ENCODE results near the gene MLLT10.

The MLLT10 gene

DNA sequence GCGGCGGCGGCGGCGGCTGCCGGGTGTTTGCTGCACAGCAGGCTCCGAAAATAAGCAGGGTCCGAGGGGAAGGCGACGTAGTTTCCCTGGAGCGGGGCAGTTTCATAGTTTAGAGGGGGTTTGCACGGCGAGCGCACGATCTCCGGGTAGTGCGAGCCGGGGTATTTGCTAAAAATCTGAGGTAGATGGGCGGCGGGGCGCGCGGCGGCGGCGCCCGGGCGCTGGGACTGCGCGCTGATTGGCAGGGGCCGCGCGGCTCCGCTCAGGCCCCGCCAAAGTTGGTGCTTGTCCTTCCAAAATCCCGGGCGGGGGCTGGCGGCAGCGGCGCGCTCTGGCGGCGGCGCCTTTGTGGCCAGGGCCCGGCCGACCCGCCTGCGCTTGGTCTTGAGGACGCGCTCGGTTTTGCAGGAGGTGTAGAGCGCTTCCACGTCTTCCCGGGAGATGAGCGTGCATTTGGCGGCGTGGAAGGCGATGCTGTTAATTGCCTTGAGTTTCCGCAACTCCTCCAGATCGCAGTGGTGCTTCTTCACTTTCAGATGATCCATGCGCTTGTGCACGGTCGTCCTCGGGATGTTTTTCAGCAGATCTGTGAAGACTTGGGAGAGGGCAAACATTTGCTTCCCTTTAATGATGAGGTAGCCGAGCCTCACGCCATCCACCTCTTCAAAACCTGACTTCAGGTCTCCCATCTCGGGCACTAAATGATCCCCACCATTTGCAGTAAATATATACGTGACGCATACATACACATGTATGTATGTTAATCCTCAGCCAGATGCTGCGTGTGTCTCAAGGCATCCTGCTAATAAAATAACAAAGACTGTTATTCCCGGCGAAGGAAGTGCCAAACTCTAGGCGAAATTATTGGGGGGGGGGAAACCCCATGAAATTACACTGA lies 16.6 kb upstream of the MLLT10 start:
- DNase-seq: peak; percentile 71

DNA sequence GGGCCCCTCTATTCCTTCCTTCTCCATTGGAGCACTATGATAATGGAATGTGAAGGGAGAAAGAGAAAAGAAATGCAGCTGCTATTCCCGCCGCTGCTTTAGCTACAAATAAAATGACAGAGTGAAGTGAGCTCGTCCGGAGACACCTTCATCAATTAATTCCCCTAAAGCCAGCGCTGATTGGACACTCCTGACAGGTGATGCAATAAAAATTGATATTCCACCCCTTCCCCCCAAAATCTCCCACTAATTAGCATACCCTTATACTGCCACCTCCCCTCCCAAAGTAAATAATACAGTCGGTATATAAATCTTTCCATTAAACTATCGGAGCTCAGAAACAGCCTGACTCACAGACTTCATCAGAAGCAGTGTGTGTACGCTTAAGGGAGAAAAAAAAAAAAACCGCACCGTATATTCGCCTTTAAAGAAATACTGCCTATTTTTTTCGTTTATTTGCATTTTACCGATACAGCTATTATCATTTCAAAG lies 15.8 kb upstream of the MLLT10 start:
- peak; percentile 61 for DNase-seq

DNA sequence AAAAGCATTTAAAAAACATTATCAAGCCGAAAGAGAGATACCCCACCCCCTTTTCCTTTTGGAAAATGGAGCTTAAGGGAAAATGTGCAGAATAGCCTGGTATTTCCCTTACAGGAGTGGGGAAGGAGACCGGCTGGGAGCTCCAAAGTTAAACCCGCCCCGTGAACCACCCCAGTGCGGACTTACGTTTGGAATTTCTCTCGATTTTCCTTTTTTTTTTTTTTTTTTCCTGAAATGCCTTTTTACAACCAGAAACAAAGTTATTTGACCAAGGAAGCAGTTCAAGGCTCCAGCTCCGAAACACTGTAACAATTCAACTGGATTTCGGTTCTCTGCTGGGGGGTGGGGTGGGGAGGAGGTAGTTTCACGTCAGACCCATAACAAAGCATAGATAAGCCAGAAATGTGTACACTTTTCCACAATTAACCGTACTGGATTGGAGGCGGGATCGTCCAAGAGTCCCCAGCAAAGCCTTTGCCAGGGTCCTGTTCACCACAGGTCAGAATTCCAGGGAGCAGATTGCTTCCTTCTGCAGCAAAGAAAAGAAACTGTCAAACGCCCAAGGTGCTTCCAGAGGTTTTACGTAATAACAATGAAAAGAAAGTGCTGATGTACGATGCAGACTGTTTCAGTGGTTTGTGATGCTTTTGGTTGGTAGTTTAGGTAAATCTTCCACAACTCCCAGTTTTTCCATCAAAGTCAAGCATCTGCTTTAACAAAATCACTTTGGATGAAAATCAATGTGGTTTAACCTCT lies 15.2 kb upstream of the MLLT10 start:
- peak; percentile 58 for DNase-seq

DNA sequence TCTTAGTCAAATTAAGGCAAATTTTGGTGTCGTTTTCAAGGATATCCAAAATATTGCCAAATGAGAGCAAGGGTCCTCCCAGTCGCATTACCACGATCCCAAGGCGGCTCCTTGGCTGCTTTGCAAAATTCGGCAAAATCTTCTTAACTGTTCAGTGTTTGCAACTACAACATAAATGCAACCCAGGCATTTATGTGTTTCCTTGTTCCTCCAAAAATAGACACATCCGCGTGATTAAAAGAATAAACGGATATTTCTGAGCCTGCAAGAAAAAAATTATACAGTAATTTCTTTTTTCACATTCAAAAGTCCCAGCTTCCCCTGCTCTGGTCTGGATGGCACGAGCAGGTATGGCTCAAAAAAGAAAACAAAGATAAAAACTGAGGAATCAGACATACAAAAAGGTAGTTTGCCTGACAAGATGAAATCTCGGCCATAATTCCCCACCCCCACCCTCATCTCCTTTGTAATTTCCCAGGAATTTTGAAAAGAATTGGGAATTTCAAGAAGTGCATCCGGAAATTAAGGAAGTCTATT lies 14.6 kb upstream of the MLLT10 start:
- no peak for DNase-seq

DNA sequence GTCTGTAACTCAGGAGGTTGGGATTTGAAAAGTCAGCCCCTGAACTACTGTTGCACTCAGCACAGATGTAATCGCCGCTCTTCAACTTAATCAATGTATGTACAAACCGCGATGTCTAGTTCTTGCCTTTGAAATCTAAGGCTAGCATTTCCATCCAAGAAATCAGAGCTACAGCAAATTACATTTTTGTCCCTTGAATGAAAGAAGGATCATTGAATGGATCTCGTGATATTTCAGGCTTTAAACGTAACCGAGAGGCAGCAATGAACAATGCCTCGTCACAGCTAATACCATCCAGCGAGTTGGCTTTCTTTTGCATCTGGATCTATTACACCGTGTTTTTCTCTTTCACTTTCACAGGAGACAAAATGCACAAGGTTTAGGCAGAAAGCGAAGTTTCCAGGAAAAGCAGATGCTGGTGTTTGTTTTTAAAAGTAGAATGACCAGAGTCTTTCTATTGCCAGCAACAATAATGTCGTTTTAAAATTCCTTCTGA lies 14.0 kb upstream of the MLLT10 start:
- DNase-seq: peak; percentile 79

DNA sequence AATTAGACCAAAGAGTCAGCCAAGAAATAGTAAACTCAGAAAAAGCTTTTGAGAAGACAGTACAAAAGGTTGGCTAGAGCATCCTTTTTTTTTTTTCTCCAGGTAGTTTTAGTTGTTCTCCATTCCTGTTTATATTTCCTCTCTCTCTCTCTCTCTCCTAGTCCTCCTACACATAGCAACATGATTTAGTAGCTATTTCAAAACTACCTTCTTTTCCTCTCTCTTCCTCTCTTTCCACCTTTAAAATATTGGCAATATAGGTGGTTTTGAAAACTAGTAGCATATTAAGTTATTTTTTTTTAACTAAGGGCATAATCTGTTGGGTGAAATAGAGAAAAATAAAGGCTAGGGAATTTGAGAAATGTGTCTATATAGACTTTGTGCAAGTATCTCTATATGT lies 13.5 kb upstream of the MLLT10 start:
- DNase-seq: no peak

DNA sequence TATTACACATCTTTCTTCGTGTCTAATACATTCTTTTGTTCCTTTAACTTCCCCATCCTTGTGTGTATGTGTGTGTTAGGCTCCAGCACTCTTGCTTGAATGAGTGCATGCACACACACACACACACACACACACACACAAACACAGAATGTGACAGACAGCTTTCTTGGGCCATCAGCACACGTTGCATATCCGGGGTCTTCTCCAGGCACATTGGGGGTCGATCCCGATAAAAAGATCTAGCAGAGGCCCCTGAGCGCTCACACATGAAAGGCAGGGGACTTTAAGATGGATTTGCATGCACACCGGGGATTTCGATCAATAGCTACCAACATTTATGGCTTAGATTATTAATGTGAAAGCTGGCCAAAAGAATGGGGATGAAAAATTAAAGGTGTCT lies 13.1 kb upstream of the MLLT10 start:
- DNase-seq: no peak

DNA sequence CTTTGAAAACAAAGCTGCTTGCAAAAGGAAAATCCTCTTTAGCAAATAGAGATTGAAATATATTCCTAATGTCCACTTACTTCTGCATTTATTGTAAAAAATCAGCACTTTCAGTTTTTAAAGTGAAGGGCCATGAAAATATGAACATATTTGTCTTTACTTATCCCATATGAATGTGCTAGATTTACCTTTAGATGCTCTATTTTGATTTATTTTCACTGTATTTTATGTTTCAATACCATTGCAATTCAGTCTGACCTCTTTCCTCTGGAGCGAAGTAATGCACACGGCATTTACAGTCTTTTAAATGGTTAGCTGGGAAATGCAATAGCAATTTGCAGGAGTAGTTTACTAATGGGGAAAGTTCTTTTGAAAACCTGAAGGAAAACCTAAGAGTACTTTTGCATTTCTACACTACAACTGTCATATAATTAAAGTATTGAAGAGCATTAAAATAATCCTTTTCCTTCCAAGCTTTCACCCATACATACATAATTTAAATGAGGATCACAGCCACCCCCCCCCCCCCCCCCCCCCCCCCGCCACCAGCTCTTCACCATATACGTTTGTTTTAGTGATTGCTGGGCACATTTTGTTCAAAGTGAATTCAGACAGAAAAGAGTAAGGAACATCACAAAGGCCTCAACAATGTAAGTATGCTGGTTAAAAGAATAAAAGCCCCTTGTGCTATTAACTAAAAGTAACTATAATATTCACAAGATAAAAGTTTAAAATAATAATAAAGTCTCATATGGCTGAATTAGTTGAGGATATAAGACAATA lies 12.1 kb upstream of the MLLT10 start:
- DNase-seq: no peak

DNA sequence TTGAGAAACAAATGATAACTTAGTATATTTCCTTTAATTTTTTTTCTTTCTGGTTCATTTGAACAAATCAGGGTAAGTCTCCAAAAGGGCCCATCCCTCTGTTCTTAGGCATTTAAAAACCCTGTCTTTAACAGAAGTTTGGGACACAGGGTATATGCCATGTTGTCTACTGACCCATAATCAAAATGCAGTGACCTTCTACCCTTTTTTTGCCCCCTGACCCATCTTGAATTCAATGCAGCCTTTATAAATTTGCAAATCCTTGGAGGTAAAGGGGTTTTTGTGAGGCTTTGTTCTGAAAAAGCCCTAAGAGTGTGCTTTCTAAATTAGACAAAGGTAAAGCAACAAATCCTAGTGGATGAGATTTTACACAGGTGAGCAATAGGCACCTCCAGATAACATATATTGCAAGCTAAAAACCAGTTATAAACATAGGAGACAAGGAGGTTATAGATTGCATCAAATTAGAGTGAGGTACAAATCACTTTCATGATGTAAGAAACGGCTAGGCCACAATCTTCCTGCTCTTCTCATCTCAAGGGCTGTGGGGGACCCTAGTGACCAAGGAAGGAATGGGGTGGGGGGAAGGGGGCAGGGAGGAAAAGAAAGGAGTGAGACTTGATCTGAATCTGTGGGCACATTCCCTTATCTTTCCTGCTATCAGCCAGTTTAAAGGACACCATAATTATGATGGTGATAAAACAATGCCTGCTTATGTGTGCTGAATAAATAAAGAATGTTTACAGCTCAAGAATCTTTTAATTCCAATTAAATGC lies 11.2 kb upstream of the MLLT10 start:
- DNase-seq: no peak

DNA sequence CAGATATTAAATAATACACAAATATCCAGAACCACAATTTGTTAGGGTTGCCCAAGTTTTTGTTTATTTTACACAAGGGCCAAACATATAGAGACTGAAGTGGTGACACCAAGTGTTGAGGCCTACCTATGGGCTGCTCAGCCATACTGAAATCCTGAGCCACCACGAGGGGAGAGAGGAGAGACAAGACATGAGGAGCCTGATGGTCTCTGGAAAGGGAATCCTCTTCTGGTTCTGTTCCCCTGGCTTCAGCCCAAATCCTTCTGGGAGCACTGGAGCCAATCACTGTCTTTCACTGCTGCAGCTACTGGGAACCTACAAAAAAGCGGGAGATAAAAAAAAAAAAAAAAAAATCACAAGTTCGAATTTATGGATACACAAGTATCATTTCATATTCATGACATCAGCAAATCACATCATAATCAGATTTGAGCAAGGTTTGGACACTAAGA lies 10.4 kb upstream of the MLLT10 start:
- DNase-seq: peak; percentile 80

DNA sequence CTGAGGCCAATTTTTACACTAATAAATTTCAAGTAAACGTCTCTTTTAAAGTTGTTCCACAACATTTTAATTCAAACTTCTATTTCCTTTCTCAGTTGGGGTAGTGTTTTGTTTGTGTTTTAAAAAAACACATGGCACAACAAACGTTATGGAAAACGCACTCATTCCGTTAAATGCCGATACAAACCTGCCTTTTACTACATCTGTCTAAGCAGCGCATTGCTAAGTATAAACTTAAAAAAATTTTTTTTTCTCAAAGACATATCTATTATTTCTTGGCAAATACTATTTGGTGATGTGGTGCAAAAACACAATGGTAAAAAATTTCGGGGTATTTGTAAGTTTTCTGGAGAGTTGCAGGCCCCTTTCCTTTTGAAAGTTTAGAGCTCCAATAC lies 9.9 kb upstream of the MLLT10 start:
- DNase-seq: no peak

DNA sequence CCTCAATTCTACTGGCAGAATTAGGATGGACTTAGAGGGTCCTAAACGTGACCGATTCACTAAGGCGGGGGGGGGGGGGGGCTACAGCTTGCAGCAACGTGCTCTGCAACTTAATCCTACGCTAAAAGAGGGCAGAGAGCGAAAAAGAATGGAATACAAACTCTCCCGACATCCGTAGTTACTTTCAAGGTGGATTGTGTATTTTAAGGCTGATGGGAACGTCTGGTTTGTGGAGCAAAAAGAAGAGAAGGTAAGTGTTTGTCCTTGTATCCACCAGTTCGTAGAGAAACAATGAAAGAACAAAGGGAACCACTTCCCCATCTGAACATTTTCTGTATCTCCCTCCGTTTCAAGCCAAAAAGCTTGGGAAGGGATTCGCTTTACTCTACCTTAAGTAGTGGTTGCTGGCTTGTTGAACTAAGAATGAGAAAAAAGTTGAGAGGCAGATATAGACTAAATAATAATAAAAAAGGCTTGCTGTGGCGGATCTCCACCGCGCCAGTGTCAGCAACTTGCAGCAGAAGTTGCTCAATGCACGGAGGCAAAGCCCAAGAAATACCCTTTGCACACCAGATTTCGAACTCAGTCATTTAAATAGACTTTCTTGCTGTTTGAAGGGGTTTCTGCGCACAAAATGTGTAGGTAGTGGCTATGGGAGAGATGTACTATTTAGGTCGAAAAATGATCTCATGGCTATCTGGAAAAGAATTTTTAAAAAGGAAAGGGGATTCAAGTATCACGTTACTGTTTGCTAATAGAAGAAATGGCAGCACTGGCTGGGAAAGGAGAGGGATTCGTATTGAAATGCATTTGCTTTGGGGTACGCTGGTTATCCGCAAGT lies 9.3 kb upstream of the MLLT10 start:
- DNase-seq: peak; percentile 58

DNA sequence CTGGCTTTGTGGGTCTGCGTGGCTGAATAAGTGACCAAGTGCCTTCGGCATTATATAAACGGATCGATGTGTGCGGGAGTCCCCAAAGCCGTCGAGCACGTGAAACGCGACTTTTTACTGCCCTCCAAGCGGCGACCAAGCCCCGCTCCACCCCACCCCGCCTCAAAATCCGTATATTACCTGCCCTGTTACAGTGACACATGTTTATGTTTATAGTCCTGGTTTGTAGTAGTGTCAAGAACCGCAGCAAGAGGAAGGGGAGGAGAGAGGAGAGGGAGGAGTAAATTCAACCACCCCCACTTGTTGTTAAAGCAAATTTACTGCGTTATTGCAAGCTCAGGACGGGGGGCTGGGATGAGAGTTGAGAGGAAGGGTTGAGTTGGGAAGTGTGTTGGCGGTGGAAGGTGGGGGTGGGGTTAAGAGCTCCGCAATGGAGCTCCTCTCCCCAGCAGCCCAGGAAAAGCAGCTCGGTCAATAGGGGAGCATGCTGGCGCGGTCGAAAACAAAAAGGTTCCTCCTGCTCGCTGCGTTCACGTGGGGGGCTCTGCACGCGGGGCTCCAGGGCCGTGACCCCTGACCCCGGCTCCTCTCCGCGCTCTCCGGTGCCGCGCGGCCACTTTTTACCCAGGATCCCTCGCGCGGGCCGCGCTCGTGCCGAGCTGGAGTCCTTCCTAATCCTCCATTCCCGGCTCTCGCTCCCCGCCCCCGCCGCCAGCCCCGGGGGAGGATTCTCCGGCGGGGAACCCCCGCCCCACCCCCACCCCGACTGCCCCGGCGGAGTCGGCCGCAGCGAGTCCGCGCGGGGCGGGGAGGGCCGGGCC lies 8.5 kb upstream of the MLLT10 start, which contains the start of gene SKIDA1:
SKIDA1 (minus strand) TSS at position 316 of the 821 bp plus-strand sequence. CDS start 7,860 bp downstream, outside the sequence.
- peak; percentile 94 for DNase-seq

DNA sequence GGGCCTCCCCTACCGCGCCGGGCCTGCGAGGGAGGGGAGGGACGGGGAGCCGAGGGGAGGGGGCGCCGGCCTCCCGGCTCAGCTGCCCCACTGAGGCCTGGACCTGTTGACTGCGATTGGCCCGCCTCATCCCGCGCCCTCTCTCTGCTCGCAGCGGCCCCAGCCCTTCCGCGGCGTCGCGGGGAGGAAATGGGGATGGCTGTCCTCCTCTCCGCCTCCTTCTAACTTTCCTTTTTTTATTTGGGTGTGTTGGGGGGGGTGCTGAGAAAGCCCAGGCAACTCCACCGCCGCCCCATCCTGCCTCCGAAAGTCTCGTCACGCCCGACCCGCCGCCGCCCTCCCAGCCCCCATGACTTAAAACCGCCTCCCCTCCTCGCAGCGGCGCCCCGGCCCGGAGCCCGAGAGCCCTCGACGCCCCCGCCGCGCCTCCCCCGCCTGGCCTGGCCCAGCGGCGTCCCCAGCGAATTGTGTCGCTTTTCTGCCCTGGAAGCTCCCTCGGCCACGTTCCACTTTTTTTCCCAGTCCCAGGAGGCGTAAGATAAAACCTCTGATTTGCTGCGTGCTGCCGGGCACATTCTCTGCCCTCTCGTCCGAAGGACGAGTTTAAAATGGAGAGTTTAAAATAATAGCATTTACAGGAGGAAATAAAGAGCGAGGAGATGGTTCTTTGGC lies 7.7 kb upstream of the MLLT10 start:
- DNase-seq: peak; percentile 95

DNA sequence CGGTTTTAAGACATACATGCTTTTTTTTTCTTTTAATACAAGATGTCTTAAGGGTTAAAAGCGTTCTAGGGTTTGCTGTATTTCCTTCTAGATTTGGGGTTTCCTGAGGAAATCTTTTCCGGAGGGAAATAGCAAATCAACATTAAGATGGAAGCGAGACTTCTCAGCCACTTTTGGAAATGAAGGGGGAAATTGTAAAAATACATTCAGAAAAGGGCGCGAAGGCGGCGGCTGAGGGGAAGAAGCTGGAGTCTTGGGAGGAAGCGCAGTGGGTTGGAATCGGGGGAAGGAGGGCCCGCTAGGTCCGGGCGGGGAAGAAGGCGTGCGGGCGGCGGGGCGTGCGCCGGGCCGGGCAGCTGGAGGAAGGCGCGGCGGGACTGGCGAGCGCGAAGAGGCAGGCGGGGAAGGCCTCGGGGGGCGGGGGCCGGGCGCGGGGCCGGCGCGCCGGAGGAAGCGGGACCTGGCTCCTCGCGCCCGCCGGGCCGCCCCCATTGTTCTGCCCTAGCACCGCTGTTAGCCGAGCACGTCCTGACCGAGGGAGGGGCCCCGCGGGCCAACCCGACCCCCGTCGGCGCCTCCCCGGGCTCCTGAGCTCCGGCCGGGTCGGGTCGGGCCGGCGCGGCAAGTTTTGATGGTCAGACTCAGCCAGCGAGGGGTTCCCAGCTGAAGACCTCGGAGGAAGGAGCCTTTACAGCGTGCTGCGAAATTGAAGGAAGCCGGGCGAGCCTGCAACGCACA lies 7.0 kb upstream of the MLLT10 start:
- peak; percentile 74 for DNase-seq

DNA sequence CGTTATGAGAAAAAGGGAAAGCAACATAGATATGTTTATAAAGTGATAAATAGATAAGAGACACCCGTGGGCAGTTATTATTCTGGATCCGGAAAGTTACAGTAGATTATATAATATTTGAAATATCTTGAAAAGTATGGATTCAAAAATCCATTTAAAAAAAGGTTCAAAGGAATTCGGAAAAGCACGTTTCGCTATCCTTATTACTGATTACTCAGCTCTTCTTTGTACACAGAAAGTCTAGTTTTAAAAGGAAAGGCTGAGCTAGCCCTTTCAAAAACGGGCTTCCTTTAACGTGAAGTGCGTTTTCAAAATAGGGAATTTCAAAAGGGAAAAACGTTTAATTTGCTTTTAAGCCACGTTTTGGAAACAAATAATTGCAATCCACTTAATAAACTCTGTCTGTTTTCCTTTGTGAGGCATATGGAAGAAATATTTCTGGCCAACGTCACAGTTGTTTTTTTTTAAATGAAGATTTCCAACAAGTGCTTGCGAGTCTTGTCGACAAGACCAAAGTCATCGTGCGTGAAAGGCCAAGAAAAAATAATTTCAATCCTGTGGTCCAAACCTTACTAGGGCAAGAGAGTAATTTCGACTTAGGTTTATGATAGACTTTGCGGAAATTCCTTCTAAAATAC lies 6.3 kb upstream of the MLLT10 start:
- DNase-seq: peak; percentile 60

DNA sequence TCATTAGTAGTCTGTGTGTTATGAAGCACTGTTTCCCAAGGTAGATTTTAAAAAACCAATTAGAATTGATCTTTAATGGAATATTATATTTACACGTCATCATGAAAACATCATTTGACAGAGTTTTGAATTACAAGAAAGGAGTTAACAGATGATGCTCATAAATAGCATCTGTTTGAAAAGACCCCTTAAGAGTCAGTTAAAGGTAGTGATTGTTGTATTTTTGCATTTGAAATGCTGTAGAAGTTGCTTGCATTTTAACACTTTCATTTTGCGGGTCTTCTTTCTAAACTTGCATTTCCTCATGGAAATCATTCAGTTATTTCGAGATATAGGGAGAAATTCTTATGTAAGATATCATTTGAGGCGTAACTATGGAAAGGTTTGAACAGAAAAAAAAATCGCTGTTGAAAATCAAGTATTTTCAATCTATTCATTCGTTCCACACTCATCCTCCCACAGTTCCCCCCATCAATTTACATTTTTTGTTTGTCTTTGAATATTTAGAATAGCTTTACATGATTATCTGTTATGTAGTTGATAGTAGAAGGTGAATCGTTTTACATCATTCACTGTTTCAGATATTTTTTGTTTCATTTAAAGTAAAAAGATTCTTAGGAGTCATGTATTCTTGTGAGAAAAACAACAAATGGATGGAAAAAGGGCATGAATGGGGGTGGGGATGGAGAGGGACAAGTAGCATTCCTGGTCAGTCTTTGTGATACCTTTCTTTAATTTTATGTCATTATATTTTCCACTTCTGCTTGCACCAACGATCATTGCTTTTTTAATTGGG lies 5.6 kb upstream of the MLLT10 start:
- DNase-seq: no peak

All from fibroblast of skin of scalp (primary cell).